Pulmonary artery endothelial cell (primary cell): Measurements from ENCODE around the gene SP7. TPM values are rescaled to one million over a fixed set of nuclear protein-coding genes. Genes with fewer than 3 reads are reported as not detected.
"Not testable (repeated sequence)": the region's sequence is repeated elsewhere in the genome, so short reads cannot be mapped to it uniquely, and the experiment has no call there.

Experiments used
- DNase-seq: peaks from one replicate; pipeline ENCODE4 v3.0.0-alpha.2; 2011; ENCODE audit warnings: low read depth, low spot score
- total RNA-seq: library from RNA; depleted of rRNA; stranded (reverse); fragments of >200 nt; gene quantifications from 2 replicates; pipeline ENCODE4 v1.2.3, GENCODE V29; 2014

SP7 gene
- total RNA-seq, 1 donor from 2014 or later, result not detected

- no peak for DNase-seq
Measured at GRCh38 chr12:53320352-53321195, 15.6 kb downstream of the SP7 start.

- no peak for DNase-seq
Measured at GRCh38 chr12:53313996-53314395, 22.2 kb downstream of the SP7 start.

DNA sequence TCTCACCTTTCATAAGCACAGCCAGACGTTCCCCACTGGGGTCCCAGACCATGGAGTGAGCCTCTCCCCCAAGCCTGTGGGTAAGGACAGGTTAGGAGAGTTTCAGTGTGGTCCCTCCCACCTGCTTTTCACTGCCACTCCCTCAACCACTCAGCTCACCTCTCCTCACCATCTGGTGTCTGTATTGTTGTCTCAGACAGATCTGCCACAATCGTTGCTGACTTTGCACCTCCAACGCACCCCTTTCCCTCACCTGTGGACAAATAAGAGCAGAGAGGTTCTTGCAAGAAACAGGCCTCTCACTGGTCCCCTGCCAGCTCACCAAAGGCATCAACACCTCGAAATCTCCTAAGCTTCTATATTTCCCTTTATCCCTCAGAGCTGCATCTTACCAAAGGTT is 27.9 kb downstream of the SP7 start:
- no peak for DNase-seq

DNA sequence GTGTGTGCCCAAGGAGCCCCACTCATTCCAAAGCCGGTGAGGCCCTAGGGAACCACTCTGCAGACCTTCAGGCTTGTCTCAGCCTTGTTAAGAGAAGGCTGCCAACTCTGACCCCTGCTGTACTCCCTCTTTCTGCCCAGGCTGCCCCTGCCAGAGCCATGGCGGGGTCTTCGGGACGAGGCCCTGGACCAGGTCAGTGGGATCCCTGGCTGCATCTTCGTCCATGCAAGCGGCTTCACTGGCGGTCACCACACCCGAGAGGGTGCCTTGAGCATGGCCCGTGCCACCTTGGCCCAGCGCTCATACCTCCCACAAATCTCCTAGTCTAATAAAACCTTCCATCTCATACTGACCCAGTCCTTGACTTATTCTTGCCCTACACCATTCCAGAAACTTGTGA is 29.3 kb downstream of the SP7 start:
- DNase-seq, result no peak

GRCh38 chr12:53302903-53303302 is 33.3 kb downstream of the SP7 start:
- DNase-seq, result no peak

DNA sequence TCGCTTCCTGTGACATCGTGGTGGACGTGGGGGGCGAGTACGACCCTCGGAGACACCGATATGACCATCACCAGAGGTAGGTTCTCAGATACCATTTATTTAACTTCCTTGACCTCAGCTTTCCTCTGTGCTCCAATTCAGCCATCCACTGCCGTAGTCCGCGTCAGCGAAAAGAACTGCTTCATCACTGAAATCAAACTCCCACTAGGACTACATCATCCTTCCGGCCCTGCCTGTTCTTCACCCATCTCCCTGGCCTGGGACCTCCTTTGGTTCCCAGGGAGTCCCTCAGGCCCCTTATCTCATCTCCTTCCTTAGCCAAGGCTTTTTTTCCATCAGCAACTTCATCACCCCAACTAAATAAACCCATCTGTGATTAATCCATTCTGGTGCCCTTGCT is 36.0 kb downstream of the SP7 start:
- DNase-seq, result no peak

GRCh38 chr12:53299454-53300180 is 36.5 kb downstream of the SP7 start, which contains the start of gene MYG1:
Gene MYG1, plus strand, starts transcription at chr12:53299695. Its CDS starts 43 bp downstream, at chr12:53299738.
- no peak for DNase-seq

DNA sequence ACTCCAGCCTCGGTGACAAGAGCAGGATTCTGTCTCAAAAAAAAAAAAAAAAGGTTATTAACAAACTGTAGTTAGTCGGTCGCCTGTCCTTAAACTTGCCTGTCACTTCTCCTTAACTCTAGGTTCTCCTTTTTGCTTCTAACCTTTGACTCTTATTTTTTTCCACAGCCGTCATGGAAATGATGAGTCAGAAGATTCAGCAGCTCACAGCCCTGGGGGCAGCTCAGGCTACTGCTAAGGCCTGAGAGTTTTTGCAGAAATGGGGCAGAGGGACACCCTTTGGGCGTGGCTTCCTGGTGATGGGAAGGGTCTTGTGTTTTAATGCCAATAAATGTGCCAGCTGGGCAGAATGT is 37.1 kb downstream of the SP7 start:
- DNase-seq, result no peak

GRCh38 chr12:53298164-53298563 is 38.0 kb downstream of the SP7 start:
- DNase-seq, result no peak

GRCh38 chr12:53297106-53297505 is 39.0 kb downstream of the SP7 start:
- DNase-seq, result not testable (repeated sequence)

- no peak for DNase-seq
Measured at GRCh38 chr12:53295891-53296219, 40.3 kb downstream of the SP7 start.

- peak; percentile 84 for DNase-seq
Measured at GRCh38 chr12:53295070-53295890, 40.9 kb downstream of the SP7 start, which contains the start of gene PFDN5. Gene PFDN5, plus strand, starts transcription at chr12:53295542. Its CDS starts 26 bp downstream, at chr12:53295568.

- no peak for DNase-seq
Measured at GRCh38 chr12:53292426-53292825, 43.7 kb downstream of the SP7 start.

DNA sequence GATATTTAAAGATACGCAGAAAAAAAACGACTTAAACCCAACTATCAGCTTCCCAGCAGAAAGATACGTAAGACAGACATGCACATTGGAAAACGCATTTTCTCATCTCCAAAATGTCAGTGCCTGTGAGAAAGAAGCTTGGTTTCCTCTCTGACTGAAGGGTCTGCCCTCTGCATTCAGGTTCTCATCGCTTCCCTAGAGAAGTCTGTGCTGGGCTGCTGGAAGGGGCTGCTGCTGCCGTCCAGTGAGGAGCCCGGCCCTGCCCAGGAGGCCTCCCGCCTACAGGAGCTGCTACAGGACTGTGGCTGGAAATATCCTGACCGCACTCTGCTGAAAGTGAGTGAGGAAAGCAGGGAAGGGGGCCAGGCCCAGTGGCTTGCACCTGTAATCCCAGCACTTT is 45.5 kb downstream of the SP7 start:
- DNase-seq, result no peak

GRCh38 chr12:53289891-53290290 is 46.3 kb downstream of the SP7 start:
- no peak for DNase-seq

GRCh38 chr12:53288322-53288721 is 47.8 kb downstream of the SP7 start:
- DNase-seq, result no peak

DNA sequence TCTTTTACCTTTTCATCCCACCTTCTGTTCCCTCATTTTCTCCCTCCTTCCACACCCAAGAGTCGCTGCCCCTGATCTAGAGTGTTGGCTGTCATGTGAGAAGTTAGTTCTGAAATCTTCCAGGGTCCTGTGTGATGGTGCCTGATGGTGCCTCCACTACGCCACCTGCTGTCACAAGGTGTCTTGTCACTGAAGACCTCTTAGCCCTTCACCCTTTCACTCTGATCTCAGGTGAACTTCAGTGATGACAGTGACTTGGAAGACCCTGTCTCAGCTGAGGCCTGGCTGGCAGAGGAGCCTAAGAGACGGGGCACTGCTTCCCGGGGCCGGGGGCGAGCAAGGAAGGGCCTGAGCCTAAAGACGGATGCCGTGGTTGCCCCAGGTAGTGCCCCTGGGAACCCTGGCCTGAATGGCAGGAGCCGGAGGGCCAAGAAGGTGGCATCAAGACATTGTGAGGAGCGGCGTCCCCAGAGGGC is 48.4 kb downstream of the SP7 start:
- DNase-seq, result no peak

GRCh38 chr12:53286448-53286847 is 49.7 kb downstream of the SP7 start:
- DNase-seq, result no peak

- no peak for DNase-seq
Measured at GRCh38 chr12:53279888-53280498, 56.2 kb downstream of the SP7 start.

DNA sequence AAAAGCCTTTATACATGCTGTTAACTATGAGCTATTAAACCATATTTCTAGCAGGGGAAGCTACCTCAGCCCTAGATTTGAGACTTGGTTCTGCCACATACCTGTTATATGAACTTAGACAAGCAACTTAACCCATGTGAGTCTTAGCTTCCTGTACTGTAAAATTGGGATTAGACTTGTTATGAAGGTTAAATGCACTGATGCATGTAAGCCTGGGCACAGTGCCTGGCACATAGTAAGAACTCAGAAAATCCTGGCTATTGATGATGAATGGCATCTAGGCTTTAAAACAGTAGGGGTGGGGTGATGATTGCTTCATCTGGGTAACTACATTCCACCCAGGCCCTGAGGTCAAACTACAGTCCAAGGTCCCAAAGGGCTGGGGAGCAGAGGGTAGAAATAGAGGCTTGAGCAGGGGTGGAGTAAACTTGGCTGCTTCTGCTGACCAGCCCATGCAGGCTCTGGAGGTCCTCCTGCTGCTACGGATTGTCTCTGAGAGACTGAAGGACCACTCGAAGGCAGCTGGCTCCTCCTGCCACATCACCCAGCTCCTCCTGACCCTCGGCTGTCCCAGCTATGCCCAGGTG is 56.8 kb downstream of the SP7 start:
- DNase-seq, result no peak

GRCh38 chr12:53277981-53278380 is 58.2 kb downstream of the SP7 start:
- DNase-seq, result no peak
